ENCODE measurements around the gene DOCK7. TPM values are rescaled to one million over a fixed set of nuclear protein-coding genes. Genes with fewer than 3 reads are reported as not detected.

Gene DOCK7
- total RNA-seq, 1 experiment from 2014 or later: 60.8 TPM

DNA sequence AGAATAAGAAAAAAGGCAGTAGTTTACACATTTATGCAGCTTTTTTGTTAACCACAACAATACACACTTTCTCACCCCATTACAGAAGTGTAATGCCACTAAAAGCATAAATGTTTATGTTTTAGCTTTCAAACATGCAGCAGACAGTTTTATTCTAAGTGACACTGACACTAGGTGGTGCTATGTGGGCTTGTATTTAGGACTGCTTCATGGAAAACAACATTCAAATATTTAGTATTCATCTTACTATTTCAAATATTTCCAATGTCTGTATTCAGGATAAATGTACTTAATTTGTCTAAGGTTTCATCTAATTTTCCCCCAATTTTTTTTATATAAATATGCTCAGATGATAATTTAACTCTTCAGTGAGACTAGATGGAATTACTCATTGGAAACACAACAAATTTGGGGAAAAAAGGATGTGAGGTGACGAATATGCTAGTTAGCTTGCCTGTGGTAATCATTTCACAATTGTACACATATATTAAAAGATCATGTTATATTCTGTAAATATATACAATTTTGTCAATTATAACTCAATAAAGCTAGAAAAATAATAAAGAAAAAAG is 179.9 kb downstream of the DOCK7 start:
- no peak overlapping the region for H3K27ac ChIP-seq (ENCODE audit: low read depth, low read length, poor library complexity, severe bottlenecking)

DNA sequence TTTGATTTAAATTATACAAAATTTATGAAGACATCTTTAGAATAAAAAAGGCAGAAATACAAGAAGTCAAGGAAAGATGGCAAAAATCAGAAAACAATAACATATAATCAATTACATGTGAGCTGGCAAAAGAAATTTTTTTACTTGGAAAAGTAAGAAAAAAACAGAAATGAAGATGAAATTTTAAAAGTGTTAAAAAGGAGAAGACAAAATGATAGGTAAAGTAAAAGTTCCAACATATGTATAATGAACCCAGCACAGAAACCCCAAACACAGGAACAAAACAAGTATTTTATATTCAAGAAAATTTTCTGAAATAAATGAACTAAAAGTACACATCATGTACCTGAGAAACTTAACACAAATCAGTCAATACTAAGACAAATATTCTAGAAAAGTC is 188.0 kb downstream of the DOCK7 start:
- CTCF ChIA-PET: no interaction called here
- no peak overlapping the region for H3K4me3 ChIP-seq (ENCODE audit: low read depth, low read length, poor library complexity, severe bottlenecking)
- intact Hi-C loops (cut with micrococcal nuclease; ENCODE audit: unreplicated experiment): no loop called here
- DNase-seq (ENCODE audit: low spot score): no peak
- no peaks in the 10 kb centered on the region for H3K4me1 ChIP-seq (ENCODE audit: insufficient read depth, low read length, poor library complexity, severe bottlenecking)
- POLR2A ChIA-PET (ENCODE audit: low non-redundant PET): no interaction called here
- H3K27me3 ChIP-seq (replicated peaks; ENCODE audit: insufficient read depth, low read depth, low read length, poor library complexity): no peaks in the 10 kb centered on the region
- no TSS peak for BruUV-seq (replicated peaks)
- no peak overlapping the region for H3K27ac ChIP-seq (ENCODE audit: low read depth, low read length, poor library complexity, severe bottlenecking)
- peaks cover 8% of the 10 kb centered on the region for H3K36me3 ChIP-seq (ENCODE audit: insufficient read depth, low read length, poor library complexity, severe bottlenecking)
- no peak for TF ChIP-seq EZH2 (IDR thresholded peaks at IDR 0.05; ENCODE audit: borderline replicate concordance, low read depth, low read length, poor library complexity, severe bottlenecking)
- TF ChIP-seq, protein P1, sequence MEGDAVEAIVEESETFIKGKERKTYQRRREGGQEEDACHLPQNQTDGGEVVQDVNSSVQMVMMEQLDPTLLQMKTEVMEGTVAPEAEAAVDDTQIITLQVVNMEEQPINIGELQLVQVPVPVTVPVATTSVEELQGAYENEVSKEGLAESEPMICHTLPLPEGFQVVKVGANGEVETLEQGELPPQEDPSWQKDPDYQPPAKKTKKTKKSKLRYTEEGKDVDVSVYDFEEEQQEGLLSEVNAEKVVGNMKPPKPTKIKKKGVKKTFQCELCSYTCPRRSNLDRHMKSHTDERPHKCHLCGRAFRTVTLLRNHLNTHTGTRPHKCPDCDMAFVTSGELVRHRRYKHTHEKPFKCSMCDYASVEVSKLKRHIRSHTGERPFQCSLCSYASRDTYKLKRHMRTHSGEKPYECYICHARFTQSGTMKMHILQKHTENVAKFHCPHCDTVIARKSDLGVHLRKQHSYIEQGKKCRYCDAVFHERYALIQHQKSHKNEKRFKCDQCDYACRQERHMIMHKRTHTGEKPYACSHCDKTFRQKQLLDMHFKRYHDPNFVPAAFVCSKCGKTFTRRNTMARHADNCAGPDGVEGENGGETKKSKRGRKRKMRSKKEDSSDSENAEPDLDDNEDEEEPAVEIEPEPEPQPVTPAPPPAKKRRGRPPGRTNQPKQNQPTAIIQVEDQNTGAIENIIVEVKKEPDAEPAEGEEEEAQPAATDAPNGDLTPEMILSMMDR (conservative IDR thresholded peaks at IDR 0.05; ENCODE audit: low read depth, low read length): no peak
- no peaks in the 10 kb centered on the region for H3K9me3 ChIP-seq (ENCODE audit: low read depth, low read length, poor library complexity, severe bottlenecking)

More for the DNA sequence above, 179.9 kb downstream of the DOCK7 start:
- H3K9me3 ChIP-seq (ENCODE audit: low read depth, low read length, poor library complexity, severe bottlenecking): no peaks in the 10 kb centered on the region
- POLR2A ChIA-PET (ENCODE audit: low non-redundant PET): no interaction called here
- CTCF ChIA-PET: interaction anchor here (3.1 kb wide), 1 partner anchor 238 kb away, joined by 15 read pairs; no protein-coding TSS in a partner anchor
- intact Hi-C loops (cut with micrococcal nuclease; ENCODE audit: unreplicated experiment): loop anchor here (1.0 kb wide), 1 partner anchor 238 kb away; no protein-coding TSS in a partner anchor
- BruUV-seq (replicated peaks): no TSS peak
- H3K4me1 ChIP-seq (ENCODE audit: insufficient read depth, low read length, poor library complexity, severe bottlenecking): no peaks in the 10 kb centered on the region
- peak; percentile 61 for DNase-seq (ENCODE audit: low spot score)
- H3K4me3 ChIP-seq (ENCODE audit: low read depth, low read length, poor library complexity, severe bottlenecking): no peak overlapping the region
- no peaks in the 10 kb centered on the region for H3K27me3 ChIP-seq (replicated peaks; ENCODE audit: insufficient read depth, low read depth, low read length, poor library complexity)
- TF ChIP-seq, protein P1 (conservative IDR thresholded peaks at IDR 0.05; ENCODE audit: low read depth, low read length): peak; percentile 77
- no peak for TF ChIP-seq EZH2 (IDR thresholded peaks at IDR 0.05; ENCODE audit: borderline replicate concordance, low read depth, low read length, poor library complexity, severe bottlenecking)
- H3K36me3 ChIP-seq (ENCODE audit: insufficient read depth, low read length, poor library complexity, severe bottlenecking): no peaks in the 10 kb centered on the region

DNA sequence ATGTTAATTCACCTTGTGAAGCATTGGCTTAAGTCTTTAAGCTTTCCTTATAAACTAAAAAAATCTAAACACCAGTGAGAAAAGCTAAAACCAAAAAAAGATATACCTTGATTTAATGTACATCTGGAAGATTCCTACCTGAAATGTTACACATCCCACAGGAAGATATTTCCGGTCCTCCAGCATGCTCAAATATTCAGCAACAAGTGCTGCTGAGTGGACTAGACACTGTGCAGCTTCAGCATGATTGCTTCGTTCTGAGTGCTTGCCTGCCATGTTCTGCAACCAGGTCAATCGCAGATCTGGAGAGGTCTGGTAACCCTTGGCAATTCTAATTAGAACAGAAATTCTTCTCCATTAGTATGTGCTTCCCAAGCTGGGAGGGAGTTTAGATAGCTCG is 194.0 kb downstream of the DOCK7 start:
- H3K27me3 ChIP-seq (replicated peaks; ENCODE audit: insufficient read depth, low read depth, low read length, poor library complexity): no peaks in the 10 kb centered on the region
- TF ChIP-seq EZH2 (IDR thresholded peaks at IDR 0.05; ENCODE audit: borderline replicate concordance, low read depth, low read length, poor library complexity, severe bottlenecking): no peak
- TF ChIP-seq, protein P1 (conservative IDR thresholded peaks at IDR 0.05; ENCODE audit: low read depth, low read length): no peak
- ChIA-PET POLR2A (ENCODE audit: low non-redundant PET) (no interaction called here), CTCF (no interaction called here)
- no peaks in the 10 kb centered on the region for H3K4me1 ChIP-seq (ENCODE audit: insufficient read depth, low read length, poor library complexity, severe bottlenecking)
- no peak overlapping the region for H3K4me3 ChIP-seq (ENCODE audit: low read depth, low read length, poor library complexity, severe bottlenecking)
- BruUV-seq (replicated peaks): no TSS peak
- H3K27ac ChIP-seq (ENCODE audit: low read depth, low read length, poor library complexity, severe bottlenecking): no peak overlapping the region
- H3K9me3 ChIP-seq (ENCODE audit: low read depth, low read length, poor library complexity, severe bottlenecking): no peaks in the 10 kb centered on the region
- no peak for DNase-seq (ENCODE audit: low spot score)
- intact Hi-C loops (cut with micrococcal nuclease; ENCODE audit: unreplicated experiment): no loop called here
- H3K36me3 ChIP-seq (ENCODE audit: insufficient read depth, low read length, poor library complexity, severe bottlenecking): peaks cover 16% of the 10 kb centered on the region
